Measurements from ENCODE around the gene BTBD1.

The BTBD1 gene

DNA sequence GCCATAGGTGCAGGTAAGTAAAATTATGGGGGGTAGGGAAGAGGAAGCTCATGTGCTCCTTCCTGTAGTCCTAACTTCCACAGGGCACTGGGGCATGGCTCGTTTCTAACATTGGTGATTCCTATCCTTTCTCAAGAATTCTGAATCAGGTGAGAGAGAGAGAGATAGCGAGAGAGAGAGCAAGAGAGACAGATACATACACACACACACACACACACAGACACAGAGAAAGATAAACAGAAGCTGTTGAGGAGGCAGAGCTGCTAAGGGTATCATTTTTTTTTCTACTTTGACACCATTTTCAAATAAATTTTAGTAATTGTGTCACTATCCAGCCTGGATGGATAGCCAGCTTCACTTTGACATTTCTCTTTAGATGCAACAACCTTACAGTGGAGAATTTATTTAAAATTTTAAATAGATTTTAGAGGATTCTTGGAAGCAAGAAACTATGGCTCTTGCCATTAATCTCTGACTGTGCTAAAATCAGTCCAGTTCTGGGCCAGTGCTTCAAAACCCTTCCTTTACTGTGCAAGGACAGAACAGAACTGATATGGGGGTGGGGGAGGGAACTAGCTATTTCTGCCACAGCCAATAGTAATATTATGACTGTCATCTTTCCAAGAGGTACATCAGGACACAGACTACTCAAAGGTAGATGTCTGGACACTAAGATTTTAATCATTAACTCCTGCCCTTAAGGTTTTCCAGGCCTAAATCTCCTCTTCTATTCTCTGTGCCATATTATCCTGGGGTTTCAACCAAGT, 95.7 kb downstream of the BTBD1 start:
- no peak overlapping the region for H3K27ac ChIP-seq (replicated peaks)
- no peak overlapping the region for H3K4me3 ChIP-seq (replicated peaks; ENCODE audit: insufficient read depth, low read length)
- no peak for DNase-seq (ENCODE audit: low read depth in 1 of 2, low spot score in 1 of 2)
- no peaks in the 10 kb centered on the region for H3K27me3 ChIP-seq (ENCODE audit: insufficient read depth, poor library complexity, severe bottlenecking)
- TF ChIP-seq, protein P1, sequence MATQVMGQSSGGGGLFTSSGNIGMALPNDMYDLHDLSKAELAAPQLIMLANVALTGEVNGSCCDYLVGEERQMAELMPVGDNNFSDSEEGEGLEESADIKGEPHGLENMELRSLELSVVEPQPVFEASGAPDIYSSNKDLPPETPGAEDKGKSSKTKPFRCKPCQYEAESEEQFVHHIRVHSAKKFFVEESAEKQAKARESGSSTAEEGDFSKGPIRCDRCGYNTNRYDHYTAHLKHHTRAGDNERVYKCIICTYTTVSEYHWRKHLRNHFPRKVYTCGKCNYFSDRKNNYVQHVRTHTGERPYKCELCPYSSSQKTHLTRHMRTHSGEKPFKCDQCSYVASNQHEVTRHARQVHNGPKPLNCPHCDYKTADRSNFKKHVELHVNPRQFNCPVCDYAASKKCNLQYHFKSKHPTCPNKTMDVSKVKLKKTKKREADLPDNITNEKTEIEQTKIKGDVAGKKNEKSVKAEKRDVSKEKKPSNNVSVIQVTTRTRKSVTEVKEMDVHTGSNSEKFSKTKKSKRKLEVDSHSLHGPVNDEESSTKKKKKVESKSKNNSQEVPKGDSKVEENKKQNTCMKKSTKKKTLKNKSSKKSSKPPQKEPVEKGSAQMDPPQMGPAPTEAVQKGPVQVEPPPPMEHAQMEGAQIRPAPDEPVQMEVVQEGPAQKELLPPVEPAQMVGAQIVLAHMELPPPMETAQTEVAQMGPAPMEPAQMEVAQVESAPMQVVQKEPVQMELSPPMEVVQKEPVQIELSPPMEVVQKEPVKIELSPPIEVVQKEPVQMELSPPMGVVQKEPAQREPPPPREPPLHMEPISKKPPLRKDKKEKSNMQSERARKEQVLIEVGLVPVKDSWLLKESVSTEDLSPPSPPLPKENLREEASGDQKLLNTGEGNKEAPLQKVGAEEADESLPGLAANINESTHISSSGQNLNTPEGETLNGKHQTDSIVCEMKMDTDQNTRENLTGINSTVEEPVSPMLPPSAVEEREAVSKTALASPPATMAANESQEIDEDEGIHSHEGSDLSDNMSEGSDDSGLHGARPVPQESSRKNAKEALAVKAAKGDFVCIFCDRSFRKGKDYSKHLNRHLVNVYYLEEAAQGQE (IDR thresholded peaks at IDR 0.05; ENCODE audit: insufficient replicate concordance, low read depth), result no peak
- TF ChIP-seq POLR2AphosphoS5 (IDR thresholded peaks at IDR 0.05; ENCODE audit: low read depth) (no peak), SPI1 (IDR thresholded peaks at IDR 0.05; ENCODE audit: borderline replicate concordance, low read depth) (no peak), GABPA (IDR thresholded peaks at IDR 0.05; ENCODE audit: low read depth) (no peak)
- TF ChIP-seq, protein P2, sequence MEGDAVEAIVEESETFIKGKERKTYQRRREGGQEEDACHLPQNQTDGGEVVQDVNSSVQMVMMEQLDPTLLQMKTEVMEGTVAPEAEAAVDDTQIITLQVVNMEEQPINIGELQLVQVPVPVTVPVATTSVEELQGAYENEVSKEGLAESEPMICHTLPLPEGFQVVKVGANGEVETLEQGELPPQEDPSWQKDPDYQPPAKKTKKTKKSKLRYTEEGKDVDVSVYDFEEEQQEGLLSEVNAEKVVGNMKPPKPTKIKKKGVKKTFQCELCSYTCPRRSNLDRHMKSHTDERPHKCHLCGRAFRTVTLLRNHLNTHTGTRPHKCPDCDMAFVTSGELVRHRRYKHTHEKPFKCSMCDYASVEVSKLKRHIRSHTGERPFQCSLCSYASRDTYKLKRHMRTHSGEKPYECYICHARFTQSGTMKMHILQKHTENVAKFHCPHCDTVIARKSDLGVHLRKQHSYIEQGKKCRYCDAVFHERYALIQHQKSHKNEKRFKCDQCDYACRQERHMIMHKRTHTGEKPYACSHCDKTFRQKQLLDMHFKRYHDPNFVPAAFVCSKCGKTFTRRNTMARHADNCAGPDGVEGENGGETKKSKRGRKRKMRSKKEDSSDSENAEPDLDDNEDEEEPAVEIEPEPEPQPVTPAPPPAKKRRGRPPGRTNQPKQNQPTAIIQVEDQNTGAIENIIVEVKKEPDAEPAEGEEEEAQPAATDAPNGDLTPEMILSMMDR (IDR thresholded peaks at IDR 0.05; ENCODE audit: insufficient read depth, low read length), result no peak

DNA sequence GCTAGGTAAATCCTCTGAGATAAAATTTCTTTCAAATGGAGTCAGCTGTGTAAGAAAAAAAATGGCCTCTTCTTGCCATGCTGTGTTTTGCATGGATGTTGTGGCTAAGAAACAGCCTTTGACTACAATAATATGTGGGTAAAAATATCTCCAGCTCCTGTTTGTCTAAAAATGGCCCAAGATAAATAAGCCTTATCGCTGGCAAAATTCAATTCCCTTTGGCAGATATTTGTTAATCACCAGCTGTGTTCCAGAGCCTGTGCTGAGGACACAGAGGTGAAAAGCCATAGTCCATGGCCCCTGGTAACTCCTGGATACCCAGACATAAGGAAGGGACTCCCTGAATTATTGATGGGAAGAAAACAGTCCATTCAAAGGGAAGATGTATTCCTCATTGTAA, 96.4 kb downstream of the BTBD1 start:
- H3K27ac ChIP-seq (replicated peaks), result no peak overlapping the region
- TF ChIP-seq SPI1 (IDR thresholded peaks at IDR 0.05; ENCODE audit: borderline replicate concordance, low read depth), result no peak
- TF ChIP-seq POLR2AphosphoS5 (IDR thresholded peaks at IDR 0.05; ENCODE audit: low read depth), result no peak
- TF ChIP-seq, protein P2 (IDR thresholded peaks at IDR 0.05; ENCODE audit: insufficient read depth, low read length), result no peak
- no peak for TF ChIP-seq GABPA (IDR thresholded peaks at IDR 0.05; ENCODE audit: low read depth)
- TF ChIP-seq, protein P1 (IDR thresholded peaks at IDR 0.05; ENCODE audit: insufficient replicate concordance, low read depth), result no peak

DNA sequence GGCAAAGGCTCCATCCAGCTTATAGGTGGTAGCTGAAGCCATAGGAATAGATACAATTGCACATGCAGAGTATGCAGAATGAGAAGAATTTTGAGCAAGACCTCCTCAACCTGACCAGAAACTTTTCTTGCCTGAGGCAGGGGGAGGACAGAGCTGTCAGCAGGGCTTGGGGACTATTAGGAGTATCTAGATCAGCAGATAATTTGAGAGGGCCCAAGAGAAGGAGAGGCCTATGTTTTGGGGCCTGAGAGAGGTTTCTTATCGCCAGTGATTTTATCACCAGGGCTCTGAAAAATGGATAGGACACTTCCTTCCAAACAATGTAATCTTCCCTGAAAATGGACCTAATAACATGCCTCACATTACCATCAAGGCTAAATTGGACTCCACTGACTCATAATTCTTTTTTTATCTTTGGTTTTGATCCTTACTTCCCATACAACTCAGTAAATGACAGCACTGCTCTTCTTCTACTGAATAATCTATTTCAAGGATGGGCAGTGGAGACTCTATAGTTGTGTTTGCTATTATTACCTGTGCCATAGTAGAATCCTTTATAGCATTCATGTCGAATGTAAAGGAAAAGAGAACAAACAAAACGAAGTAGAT, 96.9 kb downstream of the BTBD1 start:
- no peaks in the 10 kb centered on the region for H3K27me3 ChIP-seq (ENCODE audit: insufficient read depth, poor library complexity, severe bottlenecking)
- DNase-seq (ENCODE audit: low read depth in 1 of 2, low spot score in 1 of 2), result no peak
- H3K27ac ChIP-seq (replicated peaks), result no peak overlapping the region
- H3K4me3 ChIP-seq (replicated peaks; ENCODE audit: insufficient read depth, low read length), result no peak overlapping the region
- TF ChIP-seq SPI1 (IDR thresholded peaks at IDR 0.05; ENCODE audit: borderline replicate concordance, low read depth) (no peak), POLR2AphosphoS5 (IDR thresholded peaks at IDR 0.05; ENCODE audit: low read depth) (no peak), GABPA (IDR thresholded peaks at IDR 0.05; ENCODE audit: low read depth) (no peak)
- TF ChIP-seq, protein P2 (IDR thresholded peaks at IDR 0.05; ENCODE audit: insufficient read depth, low read length), result no peak
- TF ChIP-seq, protein P1 (IDR thresholded peaks at IDR 0.05; ENCODE audit: insufficient replicate concordance, low read depth), result no peak

More for the DNA sequence above, 96.4 kb downstream of the BTBD1 start:
- DNase-seq (ENCODE audit: low read depth in 1 of 2, low spot score in 1 of 2), result no peak
- Histone ChIP-seq H3K27me3 (ENCODE audit: insufficient read depth, poor library complexity, severe bottlenecking) (no peaks in the 10 kb centered on the region), H3K4me3 (replicated peaks; ENCODE audit: insufficient read depth, low read length) (no peak overlapping the region)

Measured in HL-60 (cell line).